GM12874 (cell line): Measurements from ENCODE around the gene PLA2R1.

ENCODE experiments used
- TF ChIP-seq, protein P1 (sequence below): IDR thresholded peaks from 2 replicates; pipeline ENCODE4 v1.5.1; 2011; ENCODE audit warnings: low read depth, mild to moderate bottlenecking, control low read depth, low read length, moderate library complexity; ENCODE audit not compliant: insufficient read depth

Gene PLA2R1

DNA sequence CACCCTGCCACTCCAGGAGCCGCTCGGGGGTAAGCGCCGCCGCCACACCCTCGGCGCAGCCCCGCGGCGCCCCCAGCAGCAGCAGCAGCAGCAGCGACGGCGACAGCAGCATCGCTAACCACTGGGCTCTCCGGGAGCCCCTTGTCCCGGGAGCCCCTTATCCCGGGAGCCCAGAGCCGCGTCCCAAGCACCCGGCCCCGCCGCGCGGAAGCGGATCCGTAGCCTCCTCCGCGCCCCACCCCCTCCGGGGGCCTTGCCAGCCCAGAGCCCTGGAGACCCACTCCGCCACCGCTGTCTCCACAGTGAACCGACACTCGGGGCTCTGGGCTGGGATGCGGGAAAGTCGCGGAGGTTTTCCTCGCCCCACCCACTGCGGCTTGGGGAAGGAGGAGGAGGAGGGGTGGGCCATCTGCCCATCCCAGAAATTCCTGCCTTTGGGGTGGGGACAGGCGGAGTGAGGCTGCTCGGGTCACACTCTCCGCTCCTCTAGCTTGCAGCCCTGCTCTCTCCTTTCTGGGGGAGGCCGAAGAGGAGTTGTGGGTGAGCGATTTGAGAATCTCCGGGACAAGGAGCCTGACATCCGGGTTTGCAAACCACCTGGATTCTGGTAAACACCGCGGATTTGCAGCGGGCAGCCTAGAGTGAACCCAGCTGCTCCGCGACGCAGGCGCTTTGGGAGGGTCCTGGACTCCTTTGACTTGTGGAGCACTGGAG, at the start of gene PLA2R1:
Gene PLA2R1, minus strand, starts transcription at position 324 of the 714 bp plus-strand sequence. Its CDS starts 212 bp downstream, at position 112.
- TF ChIP-seq, protein P1, sequence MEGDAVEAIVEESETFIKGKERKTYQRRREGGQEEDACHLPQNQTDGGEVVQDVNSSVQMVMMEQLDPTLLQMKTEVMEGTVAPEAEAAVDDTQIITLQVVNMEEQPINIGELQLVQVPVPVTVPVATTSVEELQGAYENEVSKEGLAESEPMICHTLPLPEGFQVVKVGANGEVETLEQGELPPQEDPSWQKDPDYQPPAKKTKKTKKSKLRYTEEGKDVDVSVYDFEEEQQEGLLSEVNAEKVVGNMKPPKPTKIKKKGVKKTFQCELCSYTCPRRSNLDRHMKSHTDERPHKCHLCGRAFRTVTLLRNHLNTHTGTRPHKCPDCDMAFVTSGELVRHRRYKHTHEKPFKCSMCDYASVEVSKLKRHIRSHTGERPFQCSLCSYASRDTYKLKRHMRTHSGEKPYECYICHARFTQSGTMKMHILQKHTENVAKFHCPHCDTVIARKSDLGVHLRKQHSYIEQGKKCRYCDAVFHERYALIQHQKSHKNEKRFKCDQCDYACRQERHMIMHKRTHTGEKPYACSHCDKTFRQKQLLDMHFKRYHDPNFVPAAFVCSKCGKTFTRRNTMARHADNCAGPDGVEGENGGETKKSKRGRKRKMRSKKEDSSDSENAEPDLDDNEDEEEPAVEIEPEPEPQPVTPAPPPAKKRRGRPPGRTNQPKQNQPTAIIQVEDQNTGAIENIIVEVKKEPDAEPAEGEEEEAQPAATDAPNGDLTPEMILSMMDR = no peak

GRCh38 chr2:160110674-160111239, 48.3 kb upstream of the PLA2R1 start:
- TF ChIP-seq, protein P1 = no peak

DNA sequence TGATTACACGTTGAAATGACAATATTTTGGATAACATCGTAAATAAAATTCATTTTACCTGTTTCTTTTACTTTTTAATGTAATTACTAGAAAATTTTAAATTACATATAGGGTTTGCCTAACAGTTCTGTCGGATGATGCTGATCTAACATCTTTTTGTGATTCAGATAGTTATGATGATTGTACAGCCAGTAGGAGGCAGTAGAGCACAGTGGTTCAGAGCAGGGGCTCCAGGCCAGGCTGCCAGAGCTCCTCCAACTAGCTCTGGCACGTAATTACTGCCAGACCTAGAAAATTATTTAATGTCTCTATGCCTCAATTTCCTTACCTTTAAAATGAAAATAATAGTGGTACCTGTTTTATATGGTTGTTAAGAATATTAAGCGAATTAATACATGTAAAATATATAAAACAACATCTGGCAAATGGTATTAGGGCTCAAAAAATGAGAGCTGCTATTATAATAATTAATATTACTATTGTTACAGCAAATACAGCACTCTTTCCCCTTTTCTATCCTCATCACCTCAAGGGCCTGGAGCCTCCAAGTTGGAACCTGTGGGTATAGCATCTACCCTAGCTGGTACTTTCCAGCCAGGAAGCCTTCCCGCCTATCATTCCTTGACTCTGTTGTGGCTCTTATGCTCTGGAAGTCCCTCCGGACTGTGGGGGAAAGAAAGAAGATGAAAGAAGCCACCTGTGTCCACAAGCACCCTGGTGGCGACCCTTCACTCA, 47.7 kb upstream of the PLA2R1 start:
- TF ChIP-seq, protein P1 = peak; percentile 71

DNA sequence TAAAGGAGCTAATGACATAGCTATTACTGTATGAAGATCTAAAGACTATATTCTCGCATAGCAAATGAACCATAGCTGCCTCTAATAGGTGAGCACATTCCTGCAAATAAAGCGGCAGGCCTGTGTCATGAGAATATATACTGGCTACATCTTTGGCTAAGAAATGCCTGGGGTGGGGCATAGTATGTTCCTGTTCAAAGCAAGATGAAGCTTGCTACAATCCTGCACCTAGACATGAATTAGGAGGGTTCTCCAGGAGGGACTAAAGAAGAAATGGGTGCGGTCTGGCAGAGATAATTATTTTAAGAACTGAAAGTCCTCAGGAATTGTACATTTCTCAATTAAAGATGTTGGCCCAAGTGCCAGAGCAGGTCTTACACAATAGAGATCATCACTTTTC, 46.8 kb upstream of the PLA2R1 start:
- TF ChIP-seq, protein P1 = no peak

GRCh38 chr2:160108646-160109045, 46.2 kb upstream of the PLA2R1 start:
- TF ChIP-seq, protein P1 = no peak

GRCh38 chr2:160105366-160105765, 43.0 kb upstream of the PLA2R1 start:
- TF ChIP-seq, protein P1 = no peak

GRCh38 chr2:160104115-160104514, 41.7 kb upstream of the PLA2R1 start:
- TF ChIP-seq, protein P1 = no peak
